GM21786 (cell line): ENCODE measurements around the gene HACL1.
"Not testable (repeated sequence)": the region's sequence is repeated elsewhere in the genome, so short reads cannot be mapped to it uniquely, and the experiment has no call there.

Source experiments
- ATAC-seq: cut with Tn5 transposase; IDR thresholded peaks from one replicate; pipeline ENCODE4 v1.9.1; 2021; ENCODE audit not compliant: unreplicated experiment

Gene HACL1

GRCh38 chr3:15585111-15585845 is 16.1 kb downstream of the HACL1 start:
- no peak for ATAC-seq

DNA sequence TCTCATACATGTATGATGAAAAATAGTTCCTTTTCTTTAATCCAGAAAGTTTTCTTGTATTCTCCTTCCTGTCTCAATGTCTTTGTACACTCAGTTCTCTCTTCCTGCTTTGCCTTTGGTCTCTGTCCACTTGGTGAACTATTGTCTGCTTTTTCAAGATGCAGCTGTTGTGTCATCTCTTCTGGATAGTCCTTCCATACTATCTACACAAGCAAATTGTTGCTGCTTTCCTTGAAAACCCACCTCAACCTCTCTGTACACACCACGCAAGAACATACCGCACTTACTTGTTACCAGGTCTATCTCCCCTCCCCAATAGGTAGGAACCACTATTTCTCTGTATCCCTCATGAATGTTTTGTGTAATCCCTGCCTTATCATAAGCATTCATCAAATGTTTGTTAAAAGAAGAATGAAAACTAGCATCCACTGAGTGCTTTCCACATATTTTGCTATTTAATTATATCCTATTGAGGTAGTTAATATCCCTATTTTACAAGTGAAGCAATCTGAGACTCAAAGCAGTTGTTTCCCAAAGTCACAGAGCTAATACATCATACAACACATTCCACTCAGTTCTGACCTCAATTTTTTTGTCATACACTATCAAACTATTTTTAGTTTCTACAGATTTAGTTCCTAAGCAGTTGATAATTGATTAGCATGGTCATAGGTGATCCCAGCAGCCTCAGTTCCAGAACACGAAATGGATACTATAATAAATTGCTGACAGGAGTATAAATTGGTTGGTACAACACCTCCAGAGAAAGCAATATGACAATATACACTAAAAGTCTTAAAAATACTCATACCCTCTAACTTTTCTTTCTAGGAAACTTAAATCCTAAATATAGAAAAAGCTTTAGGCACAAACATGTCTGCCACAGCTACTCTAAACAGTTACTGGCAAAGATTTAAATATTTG is 19.6 kb downstream of the HACL1 start:
- no peak for ATAC-seq

- ATAC-seq: no peak
Observed at GRCh38 chr3:15579051-15579450, 22.3 kb downstream of the HACL1 start.

GRCh38 chr3:15578289-15578867 is 23.0 kb downstream of the HACL1 start:
- no peak for ATAC-seq

DNA sequence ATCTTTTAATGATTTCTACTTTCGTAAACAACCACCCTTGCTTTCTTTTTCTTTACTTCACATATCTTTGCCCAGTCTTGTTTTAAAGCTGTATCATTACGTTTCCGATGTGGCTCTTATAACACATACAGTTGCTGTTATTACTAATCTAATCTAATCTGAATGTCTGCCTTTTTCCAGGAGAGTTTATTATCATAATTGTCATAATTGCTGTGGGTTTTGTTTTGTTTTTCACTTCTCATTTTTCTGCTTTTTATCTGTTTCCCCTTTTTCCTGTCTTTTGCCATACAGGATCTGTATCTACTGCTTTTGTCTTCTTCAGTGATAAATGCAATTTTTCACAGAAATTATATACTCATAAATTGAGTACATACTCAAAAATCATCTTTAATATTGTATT is 24.9 kb downstream of the HACL1 start:
- ATAC-seq: no peak

- ATAC-seq: no peak
Observed at GRCh38 chr3:15575446-15575845, 25.9 kb downstream of the HACL1 start.

GRCh38 chr3:15572138-15572537 is 29.2 kb downstream of the HACL1 start:
- no peak for ATAC-seq

DNA sequence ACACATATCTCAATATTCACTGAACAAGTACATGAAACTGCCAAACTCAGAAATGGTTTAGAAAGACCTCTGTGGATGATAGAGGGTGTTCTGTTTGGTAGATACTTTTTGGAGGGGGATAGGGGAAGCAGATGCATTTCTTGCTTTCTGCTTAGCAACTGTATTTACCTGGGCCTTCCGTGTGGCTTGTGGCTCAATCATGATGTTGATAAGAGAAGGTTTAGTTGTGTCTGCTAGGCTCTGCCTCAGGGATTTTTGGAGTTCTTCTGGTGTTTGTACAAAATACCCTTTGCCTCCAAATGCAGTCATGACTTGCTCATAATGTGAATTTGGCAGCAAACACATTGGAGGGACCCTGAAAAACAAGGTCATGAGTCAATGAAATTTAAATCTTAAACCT is 38.2 kb downstream of the HACL1 start:
- no peak for ATAC-seq

GRCh38 chr3:15562560-15562959 is 38.8 kb downstream of the HACL1 start:
- ATAC-seq: no peak

GRCh38 chr3:15558581-15558980 is 42.8 kb downstream of the HACL1 start:
- ATAC-seq: no peak

DNA sequence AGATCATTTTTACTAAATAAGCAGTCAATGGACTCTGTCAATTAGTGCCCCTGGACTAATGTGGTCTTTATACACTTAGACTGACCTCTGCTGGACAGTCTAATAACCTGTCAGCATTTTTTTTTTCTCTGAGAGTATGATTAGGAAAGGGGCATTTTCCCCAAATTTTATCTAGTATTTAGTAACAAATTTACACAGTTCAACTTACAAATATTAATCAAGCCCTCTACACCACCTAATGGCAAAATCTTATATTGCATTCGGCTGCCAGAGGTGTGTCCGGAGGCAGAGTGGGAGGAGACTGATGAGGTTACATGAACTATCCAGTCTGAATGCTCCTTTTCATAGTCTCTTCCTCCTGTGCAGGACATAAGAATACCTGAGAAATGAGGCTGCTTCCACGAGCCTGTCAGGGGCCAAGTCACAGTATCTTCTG is 43.8 kb downstream of the HACL1 start:
- ATAC-seq: peak; percentile 55

DNA sequence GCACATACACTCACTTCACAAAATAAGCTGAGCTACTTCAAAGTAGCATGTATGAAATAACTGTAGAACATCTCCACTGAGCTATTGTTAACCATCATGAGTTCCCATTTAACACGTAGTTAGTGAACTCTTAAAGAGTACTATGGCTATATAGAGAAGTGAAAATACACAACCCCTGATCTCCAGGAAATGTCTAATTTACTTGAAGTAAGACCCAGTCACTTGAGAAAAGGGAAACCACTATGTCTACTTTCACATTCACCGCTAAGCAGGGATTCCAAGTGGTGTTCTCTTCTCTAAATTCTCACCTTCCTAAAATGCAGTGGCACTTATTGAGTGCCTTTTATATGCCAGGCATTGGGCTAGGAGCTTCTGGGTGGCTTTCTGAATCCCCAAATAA is 44.9 kb downstream of the HACL1 start:
- peak; percentile 89 for ATAC-seq

GRCh38 chr3:15553749-15554148 is 47.6 kb downstream of the HACL1 start:
- ATAC-seq: no peak

GRCh38 chr3:15551902-15552301 is 49.5 kb downstream of the HACL1 start:
- no peak for ATAC-seq

DNA sequence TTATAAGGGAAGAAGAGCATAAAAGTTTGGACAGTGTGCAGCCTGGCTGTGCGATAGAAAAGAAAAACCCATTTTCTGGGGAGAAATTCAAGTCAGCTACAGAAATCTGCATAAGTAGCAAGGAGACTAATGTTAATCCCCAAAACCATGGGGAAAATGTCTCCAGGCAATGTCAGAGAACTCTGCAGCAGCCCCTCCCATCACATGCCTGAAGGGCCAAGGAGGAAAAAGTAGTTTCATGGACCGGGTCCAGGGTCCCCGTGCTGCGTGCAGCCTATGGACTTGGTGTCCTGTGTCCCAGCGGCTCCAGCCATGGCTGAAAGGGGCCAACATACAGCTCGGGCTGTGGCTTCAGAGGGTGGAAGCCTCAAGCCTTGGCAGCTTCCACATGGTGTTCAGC is 51.5 kb downstream of the HACL1 start:
- no peak for ATAC-seq

DNA sequence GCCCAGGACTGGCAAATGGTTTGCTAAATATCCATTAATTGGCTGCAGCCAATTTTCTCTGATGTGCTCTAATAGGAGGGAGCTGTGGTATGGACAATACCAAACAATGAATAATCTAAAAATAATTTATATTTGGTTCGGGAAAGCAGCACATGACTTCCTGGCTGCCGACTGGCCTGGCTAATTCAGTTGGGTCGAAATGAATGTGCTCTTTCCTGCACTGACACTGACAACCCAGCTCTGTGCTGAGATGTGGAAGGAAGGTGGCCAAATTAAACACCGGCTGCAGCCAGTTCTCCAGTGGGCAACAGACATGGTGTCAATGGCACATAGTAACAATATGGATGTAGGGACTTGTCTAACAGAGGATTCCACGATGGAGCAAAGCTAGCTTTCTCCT is 58.8 kb downstream of the HACL1 start:
- ATAC-seq: no peak

DNA sequence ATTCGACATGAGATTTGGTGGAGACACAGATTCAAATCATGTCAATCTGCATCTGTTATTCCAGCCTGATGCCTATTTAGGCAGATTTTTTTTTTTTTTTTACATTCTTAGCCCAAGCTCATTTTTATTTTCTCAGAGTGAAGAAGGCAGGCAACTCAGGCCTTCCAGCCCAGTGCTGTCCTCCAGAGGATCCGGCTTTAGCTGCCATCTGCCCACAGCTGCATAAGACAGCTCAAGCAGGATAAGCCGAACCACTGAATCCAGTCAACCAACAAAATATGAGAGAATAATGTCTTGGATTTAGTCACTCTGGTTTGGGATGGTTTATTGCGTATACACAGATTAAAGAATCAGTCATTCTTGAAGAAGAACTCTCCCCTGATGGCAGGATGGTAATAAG is 60.0 kb downstream of the HACL1 start:
- ATAC-seq: no peak

DNA sequence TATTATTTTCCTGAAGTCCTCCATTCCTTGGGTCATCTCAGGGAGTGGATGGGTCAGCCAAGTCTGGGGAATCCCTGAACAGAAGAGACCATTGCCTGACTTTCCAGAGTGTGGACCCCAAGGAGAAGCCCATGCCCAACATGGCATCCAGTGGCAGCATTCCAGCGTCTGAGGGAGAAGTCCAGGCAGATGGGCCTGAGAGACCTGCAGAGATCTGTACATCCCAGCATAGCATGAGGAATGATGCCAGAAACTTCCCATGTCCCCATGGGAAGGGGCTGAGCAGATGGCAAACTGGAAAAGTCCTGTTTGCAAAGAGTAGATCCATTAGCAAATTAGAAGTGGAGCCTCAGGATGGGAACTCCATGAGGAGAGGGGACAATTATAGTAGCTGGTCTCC is 62.3 kb downstream of the HACL1 start:
- ATAC-seq: no peak

GRCh38 chr3:15538345-15538744 is 63.0 kb downstream of the HACL1 start:
- ATAC-seq: no peak

DNA sequence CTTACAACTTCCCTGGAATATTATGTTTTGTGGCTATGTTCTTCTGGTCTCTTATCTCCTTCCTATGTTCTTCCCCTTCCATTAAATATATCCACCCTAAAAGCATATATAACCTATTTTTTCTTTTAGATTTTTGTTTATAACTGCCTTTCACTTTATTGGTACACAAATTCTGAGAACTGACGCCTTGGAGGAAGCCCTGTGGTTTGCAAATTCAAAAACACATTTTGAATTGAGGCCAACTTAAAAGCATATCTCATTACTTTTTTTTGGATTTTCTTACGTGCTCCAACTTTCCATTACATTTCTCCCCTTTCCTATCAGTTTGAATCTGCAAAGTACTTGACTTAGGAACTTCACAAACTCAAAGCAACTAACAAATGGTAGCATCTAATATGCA is 64.5 kb downstream of the HACL1 start:
- ATAC-seq: no peak

DNA sequence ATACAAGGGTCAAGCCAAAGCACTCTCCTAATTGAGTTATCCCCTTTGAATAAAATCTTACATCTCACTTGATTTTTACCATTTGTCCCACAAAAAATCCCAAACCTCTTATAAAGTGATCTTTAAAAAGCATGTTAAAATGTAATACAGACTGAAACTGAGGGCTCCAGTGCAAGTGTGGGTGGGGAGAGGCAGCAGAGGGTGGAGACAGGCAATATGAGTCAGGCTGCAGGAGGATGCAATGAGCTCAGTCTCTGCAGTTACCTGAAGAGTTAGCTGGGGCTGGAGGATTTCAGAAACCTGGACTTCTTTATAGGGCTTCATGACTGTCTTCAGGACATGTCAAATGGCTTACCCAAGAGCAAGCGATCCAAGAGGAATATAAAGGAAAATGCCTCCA is 65.6 kb downstream of the HACL1 start:
- ATAC-seq: no peak

DNA sequence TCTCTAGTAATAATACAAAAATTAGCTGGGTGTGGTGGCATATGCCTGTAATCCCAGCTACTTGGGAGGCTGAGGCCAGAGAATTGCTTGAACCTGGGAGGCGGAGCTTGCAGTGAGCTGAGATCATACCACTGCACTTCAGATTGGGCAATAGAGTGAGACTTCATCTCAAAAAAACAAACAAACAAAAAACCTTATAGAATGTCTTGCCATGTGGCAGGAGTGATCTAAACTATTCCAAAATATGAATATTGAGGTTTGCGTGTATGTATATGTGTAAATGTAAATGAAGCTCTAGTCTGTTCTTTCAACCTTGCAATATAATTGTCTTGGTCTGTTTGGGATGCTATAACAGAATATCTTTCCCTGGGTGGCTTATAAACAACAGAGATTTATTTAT is 68.8 kb downstream of the HACL1 start:
- ATAC-seq: not testable (repeated sequence)
